GM18499 (cell line): Measurements from ENCODE around the gene CTU1.
"Not testable (repeated sequence)": the region's sequence is repeated elsewhere in the genome, so short reads cannot be mapped to it uniquely, and the experiment has no call there.

ENCODE experiments used
- ATAC-seq: cut with Tn5 transposase; IDR thresholded peaks from one replicate; pipeline ENCODE4 v1.9.1; 2021; ENCODE audit warnings: moderate number of reproducible peaks; ENCODE audit not compliant: insufficient read depth, unreplicated experiment

The CTU1 gene

GRCh38 chr19:51108066-51108804 lies at the start of gene CTU1:
Gene CTU1 (minus strand): TSS chr19:51108409. CDS start chr19:51104569, 3,840 bp downstream.
- peak; percentile 88 for ATAC-seq

- no peak for ATAC-seq
Measured at GRCh38 chr19:51157265-51157664, 49.1 kb upstream of the CTU1 start.

- ATAC-seq: no peak
Measured at GRCh38 chr19:51156710-51157109, 48.5 kb upstream of the CTU1 start.

- ATAC-seq: no peak
Measured at GRCh38 chr19:51150627-51151026, 42.4 kb upstream of the CTU1 start.

DNA sequence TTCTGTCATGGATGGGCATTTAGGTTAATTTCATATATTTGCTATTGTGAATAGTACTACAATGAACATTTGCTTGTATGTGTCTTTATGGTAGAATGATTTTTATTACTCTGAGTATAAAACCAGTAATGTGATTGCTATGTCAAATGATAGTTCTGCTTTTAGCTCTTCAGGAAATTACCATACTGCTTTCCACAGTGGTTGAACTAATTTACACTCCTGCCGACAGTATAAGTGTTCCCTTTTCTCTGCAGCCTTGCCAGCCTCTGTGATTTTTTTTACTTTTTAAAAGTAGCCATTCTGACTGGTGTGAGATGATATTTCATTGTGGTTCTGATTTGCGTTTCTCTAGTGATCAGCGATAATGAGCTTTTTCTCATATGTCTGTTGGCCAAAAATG lies 40.4 kb upstream of the CTU1 start:
- no peak for ATAC-seq

GRCh38 chr19:51147663-51148062 lies 39.5 kb upstream of the CTU1 start:
- ATAC-seq: no peak

DNA sequence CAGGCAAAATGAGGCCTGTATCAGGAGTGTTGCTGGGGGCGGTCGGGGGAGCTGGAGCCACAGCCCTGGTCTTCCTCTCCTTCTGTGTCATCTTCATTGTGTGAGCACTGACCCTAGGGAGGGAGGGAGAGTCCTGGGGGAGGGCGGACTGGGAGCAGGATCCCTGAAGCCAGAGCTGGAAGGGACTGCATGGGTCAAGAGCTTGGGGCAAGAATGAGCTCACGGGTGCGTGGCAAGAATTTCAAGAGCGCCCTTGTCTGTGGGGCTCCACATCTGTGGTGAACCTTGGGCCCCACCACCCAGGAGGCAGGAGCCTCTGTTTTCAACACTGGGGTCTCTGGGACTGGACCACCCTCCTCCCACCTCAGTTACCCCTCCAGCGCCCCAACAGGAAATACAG lies 38.5 kb upstream of the CTU1 start:
- ATAC-seq: no peak

DNA sequence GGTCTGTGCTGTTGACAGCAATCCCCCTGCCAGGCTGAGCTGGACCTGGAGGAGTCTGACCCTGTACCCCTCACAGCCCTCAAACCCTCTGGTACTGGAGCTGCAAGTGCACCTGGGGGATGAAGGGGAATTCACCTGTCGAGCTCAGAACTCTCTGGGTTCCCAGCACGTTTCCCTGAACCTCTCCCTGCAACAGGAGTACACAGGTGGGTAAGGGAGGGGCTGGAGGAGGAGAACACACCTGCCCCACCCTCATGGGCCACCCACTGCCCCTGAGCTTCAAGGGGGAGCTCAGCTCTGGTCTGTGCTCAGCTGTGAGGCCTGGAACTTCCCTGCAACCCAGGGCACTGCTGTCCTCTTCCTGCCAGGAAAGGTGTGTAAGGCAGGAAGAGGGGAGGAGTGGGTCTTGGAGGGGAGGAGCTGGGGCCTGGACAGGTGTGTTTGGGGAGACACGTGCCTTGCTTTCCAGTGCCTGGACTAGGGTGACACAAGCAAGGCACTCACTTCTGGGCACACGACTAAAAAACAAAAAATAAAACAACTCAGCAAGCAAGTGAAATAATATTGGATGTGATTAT lies 37.8 kb upstream of the CTU1 start:
- no peak for ATAC-seq

- ATAC-seq: no peak
Measured at GRCh38 chr19:51144482-51145045, 36.4 kb upstream of the CTU1 start.

GRCh38 chr19:51143486-51143885 lies 35.3 kb upstream of the CTU1 start:
- ATAC-seq: no peak

DNA sequence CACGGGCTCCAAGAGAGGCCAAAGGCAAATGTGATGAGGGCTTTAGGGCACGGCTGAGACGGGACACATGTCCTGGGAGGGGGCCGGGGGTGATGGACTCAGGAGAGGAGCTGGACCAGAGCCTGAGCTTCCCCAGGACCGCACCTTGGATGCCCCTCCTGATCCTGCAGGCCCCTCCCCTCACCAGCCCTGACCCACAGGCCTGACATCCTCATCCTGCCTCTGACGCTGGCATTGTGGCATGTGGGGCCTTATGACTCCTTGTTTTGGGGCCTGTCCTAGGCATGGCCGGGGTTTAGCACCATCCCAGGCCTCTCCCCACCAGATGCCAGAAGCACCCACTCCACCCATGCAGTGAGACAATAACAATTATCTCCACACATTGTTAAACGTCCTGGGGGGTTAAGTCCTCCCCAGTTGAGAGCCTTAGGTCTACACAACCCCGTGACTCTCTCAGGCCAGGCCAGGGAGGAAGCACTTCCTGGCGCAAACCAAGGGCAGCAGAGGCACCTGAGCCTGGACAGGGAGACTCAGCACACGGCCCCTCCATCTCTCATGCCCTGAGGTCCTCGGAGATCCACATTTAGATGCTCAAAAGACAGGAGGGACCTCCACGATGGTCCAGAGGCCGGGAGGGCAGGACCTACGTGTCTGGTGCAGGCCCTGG lies 34.7 kb upstream of the CTU1 start:
- ATAC-seq: not testable (repeated sequence)

DNA sequence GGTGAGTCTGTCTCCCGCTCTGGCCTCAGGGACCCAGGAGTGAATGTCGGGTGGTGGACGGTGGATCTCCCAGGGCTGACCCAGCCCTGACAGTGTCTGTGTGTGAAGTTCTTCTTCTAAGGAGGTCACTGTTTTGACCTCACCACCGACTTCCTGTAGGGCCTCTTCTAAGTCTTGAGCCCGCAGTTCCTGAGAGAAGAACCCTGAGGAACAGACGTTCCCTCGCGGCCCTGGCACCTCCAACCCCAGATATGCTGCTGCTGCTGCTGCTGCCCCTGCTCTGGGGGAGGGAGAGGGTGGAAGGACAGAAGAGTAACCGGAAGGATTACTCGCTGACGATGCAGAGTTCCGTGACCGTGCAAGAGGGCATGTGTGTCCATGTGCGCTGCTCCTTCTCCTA lies 33.9 kb upstream of the CTU1 start, which contains the start of gene SIGLEC7:
SIGLEC7 (plus strand) TSS at position 183 of the 400 bp plus-strand sequence; CDS start at position 252, 69 bp downstream.
- ATAC-seq: no peak

- no peak for ATAC-seq
Measured at GRCh38 chr19:51141181-51141580, 33.0 kb upstream of the CTU1 start.

DNA sequence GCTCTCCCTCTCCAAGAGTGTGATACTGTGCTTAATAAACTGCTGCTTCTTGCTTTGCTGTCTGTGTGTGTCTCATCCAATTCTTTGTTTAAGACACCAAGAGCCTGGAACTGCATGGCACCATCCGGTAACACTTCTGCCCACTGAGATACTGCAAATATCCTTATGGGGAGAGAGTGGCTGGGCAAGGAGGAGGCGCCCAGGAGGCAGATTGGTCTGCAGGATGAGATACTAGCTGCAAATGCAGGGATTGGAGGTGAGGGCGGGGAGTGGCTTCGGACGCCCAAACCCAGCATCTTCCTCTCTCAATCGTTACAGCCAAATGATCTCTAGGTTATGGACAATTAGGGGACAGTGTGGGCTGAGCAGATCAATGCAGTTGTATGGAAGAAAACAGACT lies 32.2 kb upstream of the CTU1 start:
- ATAC-seq: no peak

DNA sequence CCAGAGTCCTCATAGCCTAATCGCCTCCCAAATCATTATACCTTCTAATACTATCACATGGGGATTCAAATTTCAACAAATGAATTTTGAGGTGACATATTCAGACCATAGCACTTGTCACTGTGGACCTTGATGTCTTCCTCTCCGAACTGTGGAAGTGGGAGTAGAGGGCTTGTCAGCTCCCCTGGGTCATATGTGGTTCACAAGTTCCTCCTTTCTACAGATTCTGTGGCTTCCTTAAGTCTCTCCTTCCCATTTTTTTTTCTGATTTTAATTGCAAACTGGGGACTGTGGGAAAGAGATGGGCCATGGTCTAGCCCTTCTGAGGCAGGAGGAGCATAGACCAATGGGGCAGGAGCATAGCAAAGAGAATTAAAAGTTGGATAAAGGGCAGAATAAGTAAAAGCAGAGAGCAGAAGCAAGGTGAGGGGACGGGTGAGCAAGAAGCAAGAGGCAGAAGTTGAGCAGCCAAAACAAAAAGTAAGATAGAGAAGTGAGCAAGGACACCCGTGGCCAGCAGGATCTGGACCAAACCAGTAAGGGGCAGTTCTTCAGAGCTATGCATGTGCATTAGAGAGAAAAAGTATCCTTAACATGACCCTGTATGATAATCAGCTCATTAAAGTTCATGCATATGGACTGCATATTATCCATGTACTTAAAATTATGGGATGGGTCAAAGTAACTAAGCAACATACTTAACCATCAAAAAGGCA lies 31.2 kb upstream of the CTU1 start:
- no peak for ATAC-seq

DNA sequence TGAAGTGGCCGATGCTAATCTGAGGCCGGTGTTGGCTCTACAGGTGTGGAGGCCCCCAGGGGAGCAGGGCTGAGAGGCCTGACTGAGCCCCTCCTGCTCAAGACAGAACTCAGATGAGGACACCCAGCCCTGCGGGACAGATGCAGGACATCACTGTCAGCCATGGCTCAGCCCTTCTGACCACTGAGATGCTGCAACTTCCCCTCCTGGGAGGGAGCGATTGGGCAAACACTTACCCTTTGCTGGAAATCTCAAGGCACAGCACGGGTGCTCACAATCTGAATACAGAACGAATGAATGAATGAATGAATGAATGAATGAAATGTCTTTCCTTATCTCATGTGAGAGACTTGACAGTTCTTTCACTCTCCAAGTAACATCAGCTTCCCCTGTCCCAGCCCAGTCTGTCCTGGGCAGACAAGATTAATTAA lies 30.4 kb upstream of the CTU1 start:
- ATAC-seq: no peak

DNA sequence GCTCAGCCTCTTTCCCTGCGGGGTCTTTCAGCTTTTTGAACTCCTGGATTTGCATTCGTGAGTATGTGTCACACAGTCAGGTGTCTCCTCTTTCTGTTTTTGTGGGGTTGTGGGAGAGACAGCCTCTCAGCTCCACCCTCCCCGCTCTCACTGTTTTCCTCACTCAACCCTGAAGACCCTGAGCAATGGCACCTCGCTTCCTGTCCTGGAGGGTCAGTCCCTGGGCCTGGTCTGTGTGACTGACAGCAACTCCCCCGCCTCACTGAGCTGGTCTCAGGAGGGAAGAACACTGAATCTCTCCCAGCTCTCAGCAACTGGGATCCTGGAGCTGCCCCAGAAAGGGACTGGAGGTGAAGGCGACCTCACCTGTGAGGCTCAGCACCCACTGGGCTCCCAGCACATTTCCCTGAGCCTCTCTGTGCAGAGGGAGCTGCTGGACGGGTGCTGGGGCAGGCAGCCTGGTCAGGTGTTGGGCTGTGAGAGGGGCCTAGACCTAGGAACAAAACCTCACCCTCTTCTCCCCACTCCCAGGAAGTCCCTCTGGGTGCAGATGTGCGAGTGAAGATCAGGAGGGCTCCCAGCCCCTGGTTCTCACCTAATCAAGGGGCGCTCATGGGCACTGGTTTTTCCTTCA lies 29.7 kb upstream of the CTU1 start:
- no peak for ATAC-seq

- no peak for ATAC-seq
Measured at GRCh38 chr19:51136851-51137551, 28.8 kb upstream of the CTU1 start.

DNA sequence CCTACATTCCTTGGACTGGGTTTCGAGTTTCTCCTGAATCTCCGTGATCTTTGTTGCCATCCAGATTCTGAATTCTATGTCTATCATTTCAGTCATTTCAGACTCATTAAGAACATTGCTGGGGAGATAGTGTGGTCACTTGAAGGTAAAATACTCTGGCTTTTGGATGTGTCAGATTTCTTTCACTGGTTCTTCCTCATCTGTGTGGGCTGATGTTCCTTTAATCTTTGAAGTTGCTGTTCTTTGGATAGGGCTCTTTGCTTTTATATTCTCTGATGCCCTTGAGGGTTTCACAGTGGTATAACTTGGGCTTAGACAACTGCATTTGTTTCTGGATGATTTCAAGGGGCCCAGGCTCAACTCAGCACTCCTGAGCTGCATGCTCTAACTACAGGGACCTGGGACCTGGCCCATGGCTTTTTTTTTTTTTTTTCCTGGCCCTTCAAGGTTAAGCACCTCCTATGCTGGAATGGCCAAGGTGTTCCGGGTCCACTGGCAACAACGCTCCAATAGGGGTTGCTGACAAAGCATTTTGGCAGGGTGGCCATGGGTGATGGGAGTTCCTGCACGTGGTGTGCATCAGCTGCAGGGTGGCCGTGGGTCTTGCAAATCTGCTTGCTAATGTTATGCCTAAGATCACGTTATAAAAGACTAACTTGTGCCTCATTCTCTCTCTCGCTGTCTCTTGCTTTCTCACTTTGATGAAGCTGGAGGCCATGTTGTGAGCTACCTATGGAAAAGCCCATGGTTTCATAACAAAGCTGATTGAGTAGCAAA lies 28.0 kb upstream of the CTU1 start:
- ATAC-seq: no peak
